Right atrium auricular region (tissue), 2 donors: ENCODE measurements around the gene EIF3F. TPM values are rescaled to one million over a fixed set of nuclear protein-coding genes. Genes with fewer than 3 reads are reported as not detected.

Experiments
- DNase-seq: peaks from one replicate; pipeline ENCODE4 v3.0.0-alpha.2; 2019; ENCODE audit warnings: low spot score
- H3K27ac ChIP-seq, 2 donors: fragments of 200-600 bp; sonication (generic); 1 replicate in 1 of 2; 2 replicates in 1 of 2; pipeline ENCODE4 v1.5.1; 2016 to 2019
- H3K27me3 ChIP-seq, 2 donors: fragments of 200-600 bp; sonication (generic); one replicate each; pipeline versions ENCODE4 v1.5.1 to v1.6.0; 2017 to 2019
- H3K36me3 ChIP-seq: fragments of 200-600 bp; sonication (generic); one replicate; pipeline ENCODE4 v1.5.1; 2016
- H3K4me1 ChIP-seq, 2 donors: fragments of 200-600 bp; sonication (generic); one replicate each; pipeline versions ENCODE4 v1.5.1 to v1.6.0; 2017 to 2019
- H3K4me3 ChIP-seq, 2 donors: fragments of 200-600 bp; sonication (generic); 1 replicate in 1 of 2; 2 replicates in 1 of 2; pipeline ENCODE4 v1.5.1; 2017 to 2019; ENCODE audit warnings: mild to moderate bottlenecking in 1 of 2, moderate library complexity in 1 of 2
- H3K9me3 ChIP-seq, 2 donors: fragments of 200-600 bp; sonication (generic); one replicate each; pipeline ENCODE4 v1.5.1; 2019
- CTCF ChIP-seq, 2 donors: fragments of 200-600 bp; sonication (generic); IDR thresholded peaks; one replicate each; pipeline ENCODE4 v1.5.1; 2019; ENCODE audit warnings: antibody characterized with exemption in 2 of 2
- total RNA-seq, 2 donors: library from RNA; depleted of rRNA; stranded (reverse); fragments of >200 nt; gene quantifications; one replicate each; pipeline ENCODE4 v1.1.0, GENCODE V29; 2016

Gene EIF3F
- total RNA-seq, 2 donors from 2014 or later, result 114 to 169 TPM

DNA sequence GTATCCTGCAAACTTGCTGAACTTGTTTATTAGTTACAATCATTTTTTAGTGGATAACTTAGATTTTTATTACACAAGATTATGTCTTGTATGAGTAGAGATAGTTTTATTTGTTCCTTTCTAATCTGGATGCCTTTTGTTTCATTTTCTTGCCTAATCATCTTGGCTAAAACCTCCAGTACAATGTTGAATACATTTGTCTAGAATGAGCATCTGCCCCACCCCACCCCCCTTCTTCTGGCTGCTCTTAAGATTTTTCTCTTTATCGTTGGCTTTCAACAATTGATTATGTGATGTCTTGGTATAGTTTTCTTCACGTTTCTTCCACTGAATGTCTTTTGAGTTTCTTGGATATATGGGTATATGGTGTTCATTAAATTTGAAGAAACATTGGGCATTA, 56.6 kb downstream of the EIF3F start:
- Histone ChIP-seq H3K9me3 (no peaks in the 10 kb centered on the region), H3K4me1 (no peaks in the 10 kb centered on the region), H3K4me3 (no peak overlapping the region), H3K36me3 (no peaks in the 10 kb centered on the region), H3K27me3 (no peaks in the 10 kb centered on the region), H3K27ac (no peak overlapping the region)
- DNase-seq, result no peak
- TF ChIP-seq CTCF (IDR thresholded peaks at IDR 0.05), result no peak

GRCh38 chr11:8045839-8046238, 58.7 kb downstream of the EIF3F start:
- H3K9me3 ChIP-seq, result no peaks in the 10 kb centered on the region
- no peaks in the 10 kb centered on the region for H3K36me3 ChIP-seq
- no peak for TF ChIP-seq CTCF (IDR thresholded peaks at IDR 0.05)
- no peak overlapping the region for H3K4me3 ChIP-seq
- no peaks in the 10 kb centered on the region for H3K27me3 ChIP-seq
- H3K4me1 ChIP-seq, result no peaks in the 10 kb centered on the region
- no peak overlapping the region for H3K27ac ChIP-seq
- peak; percentile 23 for DNase-seq

- no peaks in the 10 kb centered on the region for H3K27me3 ChIP-seq
- TF ChIP-seq CTCF (IDR thresholded peaks at IDR 0.05), result no peak
These were observed 60.2 kb downstream of the EIF3F start for GRCh38 chr11:8047382-8047781.

DNA sequence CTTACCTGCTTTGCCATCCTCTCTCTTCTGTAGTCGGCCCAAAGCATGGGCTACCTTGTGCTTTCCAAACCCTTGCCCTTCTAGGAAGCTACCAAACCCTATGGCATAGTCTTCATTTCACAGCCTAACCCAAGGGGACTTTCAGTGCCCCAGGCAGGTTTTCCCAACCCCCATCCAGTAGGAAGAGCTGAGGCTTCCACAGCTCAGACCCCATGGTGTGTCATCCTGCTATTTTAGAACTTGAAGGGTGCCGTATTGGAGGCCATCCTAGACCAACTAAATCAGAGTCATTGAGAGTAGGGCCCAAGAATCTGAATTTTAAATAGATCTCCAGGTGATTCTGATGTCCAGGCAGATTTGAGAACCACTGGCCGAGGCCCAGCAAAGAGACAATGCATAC, 61.9 kb downstream of the EIF3F start:
- H3K4me1 ChIP-seq, result no peaks in the 10 kb centered on the region
- no peak overlapping the region for H3K4me3 ChIP-seq
- peak; percentile 47 for DNase-seq
- no peaks in the 10 kb centered on the region for H3K27me3 ChIP-seq
- no peak overlapping the region for H3K27ac ChIP-seq
- H3K9me3 ChIP-seq, result no peaks in the 10 kb centered on the region
- no peaks in the 10 kb centered on the region for H3K36me3 ChIP-seq
- no peak for TF ChIP-seq CTCF (IDR thresholded peaks at IDR 0.05)

More at GRCh38 chr11:8047382-8047781, 60.2 kb downstream of the EIF3F start:
- DNase-seq, result peak; percentile 42
- no peak overlapping the region for H3K4me3 ChIP-seq
- no peaks in the 10 kb centered on the region for H3K4me1 ChIP-seq
- H3K27ac ChIP-seq, result no peak overlapping the region
- no peaks in the 10 kb centered on the region for H3K9me3 ChIP-seq
- H3K36me3 ChIP-seq, result no peaks in the 10 kb centered on the region

Other genes starting within 250 kb of the EIF3F start
- gene OR5P2, start 190.4 kb upstream of the EIF3F start, total RNA-seq, result not detected
- not detected for gene OR5P3, start 156.5 kb upstream of the EIF3F start, total RNA-seq
- not detected for gene OR10A6, start 56.1 kb upstream of the EIF3F start, total RNA-seq
- not detected for gene OR10A3, start 45.6 kb upstream of the EIF3F start, total RNA-seq
- gene NLRP10, start 21.9 kb upstream of the EIF3F start, total RNA-seq, result not detected
- 10 to 100 TPM; 11.3 to 22.9 TPM for gene TUB, start 93.9 kb downstream of the EIF3F start, total RNA-seq
- 1 to 10 TPM; 7.9 to 8.5 TPM for gene RIC3, start 181.7 kb downstream of the EIF3F start, total RNA-seq